CD14-positive monocyte (primary cell): ENCODE measurements around the gene PPIF. TPM values are rescaled to one million over a fixed set of nuclear protein-coding genes. Genes with fewer than 3 reads are reported as not detected.

ENCODE experiments used
- DNase-seq, 3 donors: peaks; one replicate each; pipeline ENCODE4 v3.0.0-alpha.2; 2011 to 2022
- H2AFZ ChIP-seq: 2 replicates; pipeline ENCODE4 v1.6.0; 2012; ENCODE audit warnings: mild to moderate bottlenecking, low read depth, low read length, inconsistent platforms; ENCODE audit not compliant: insufficient read depth, poor library complexity, severe bottlenecking
- H3K27ac ChIP-seq, 2 donors: 1 replicate in 1 of 2; 2 replicates in 1 of 2; pipeline ENCODE4 v1.5.1; 2012 to 2013; ENCODE audit warnings: low read length in 2 of 2, control low read depth in 1 of 2, inconsistent platforms in 1 of 2, low read depth in 1 of 2, mild to moderate bottlenecking in 1 of 2
- H3K27me3 ChIP-seq, 2 donors: one replicate each; pipeline versions ENCODE4 v1.6.0 to v1.6.1; 2011 to 2013; ENCODE audit warnings: low read length in 2 of 2; ENCODE audit not compliant: control insufficient read depth in 2 of 2, insufficient read depth in 2 of 2
- H3K36me3 ChIP-seq, 2 donors: replicated peaks in 1 of 2; 1 replicate in 1 of 2; 2 replicates in 1 of 2; pipeline versions ENCODE4 v1.5.1 to v1.6.1; 2012 to 2013; ENCODE audit warnings: low read length in 2 of 2, control low read depth in 1 of 2, inconsistent platforms in 1 of 2, mild to moderate bottlenecking in 1 of 2; ENCODE audit not compliant: insufficient read depth in 2 of 2, control insufficient read depth in 1 of 2
- H3K4me1 ChIP-seq, 2 donors: 1 replicate in 1 of 2; 2 replicates in 1 of 2; pipeline versions ENCODE4 v1.5.1 to v1.6.1; 2012 to 2013; ENCODE audit warnings: low read length in 2 of 2, control low read depth in 1 of 2, inconsistent platforms in 1 of 2, mild to moderate bottlenecking in 1 of 2, moderate library complexity in 1 of 2; ENCODE audit not compliant: insufficient read depth in 2 of 2, control insufficient read depth in 1 of 2
- H3K4me2 ChIP-seq: replicated peaks from 2 replicates; pipeline ENCODE3; 2012; ENCODE audit warnings: low read length, moderate library complexity, mild to moderate bottlenecking; ENCODE audit not compliant: poor library complexity, severe bottlenecking; ENCODE audit errors: extremely low read depth
- H3K4me3 ChIP-seq, 3 experiments: fragments of 200-600 bp in 1 of 3; sonication (generic) in 1 of 3; replicated peaks in 1 of 3; 1 replicate in 2 of 3; 2 replicates in 1 of 3; pipeline ENCODE4 v1.5.1; 2011 to 2013; ENCODE audit warnings: low read length in 3 of 3, mild to moderate bottlenecking in 3 of 3, control low read depth in 2 of 3, low read depth in 2 of 3, inconsistent platforms in 1 of 3, moderate library complexity in 1 of 3
- H3K79me2 ChIP-seq: 2 replicates; pipeline ENCODE4 v1.6.0; 2012; ENCODE audit warnings: mild to moderate bottlenecking, control low read depth, inconsistent platforms, low read length, moderate library complexity; ENCODE audit not compliant: insufficient read depth
- H3K9ac ChIP-seq: 2 replicates; pipeline ENCODE4 v1.6.0; 2017; ENCODE audit warnings: low read length, mild to moderate bottlenecking; ENCODE audit not compliant: insufficient read depth, poor library complexity, severe bottlenecking
- H3K9me3 ChIP-seq, 2 donors: replicated peaks in 1 of 2; 1 replicate in 1 of 2; 2 replicates in 1 of 2; pipeline versions ENCODE4 v1.5.1 to v1.6.1; 2012 to 2013; ENCODE audit warnings: low read length in 2 of 2, control low read depth in 1 of 2; ENCODE audit not compliant: control insufficient read depth in 1 of 2, insufficient read depth in 1 of 2
- H4K20me1 ChIP-seq: 2 replicates; pipeline ENCODE4 v1.6.0; 2012; ENCODE audit warnings: mild to moderate bottlenecking, low read length, control low read depth, moderate library complexity; ENCODE audit not compliant: insufficient read depth
- H3K27ac Mint-ChIP-seq, 7 donors: one replicate each; pipeline ENCODE4 v1.8.0; 2020; ENCODE audit warnings: mild to moderate bottlenecking in 7 of 7, mixed read lengths in 7 of 7, moderate library complexity in 6 of 7, inconsistent platforms in 2 of 7
- H3K27me3 Mint-ChIP-seq, 3 donors: one replicate each; pipeline ENCODE4 v1.8.0; 2021 to 2022; ENCODE audit warnings: low read depth in 3 of 3, mild to moderate bottlenecking in 3 of 3, mixed read lengths in 3 of 3, moderate library complexity in 3 of 3, inconsistent platforms in 1 of 3
- H3K36me3 Mint-ChIP-seq, 2 donors: one replicate each; pipeline ENCODE4 v1.8.0; 2020; ENCODE audit warnings: mixed read lengths in 2 of 2, inconsistent platforms in 1 of 2, mild to moderate bottlenecking in 1 of 2
- H3K4me1 Mint-ChIP-seq: one replicate; pipeline ENCODE4 v1.8.0; 2020; ENCODE audit warnings: mild to moderate bottlenecking, mixed read lengths
- H3K4me3 Mint-ChIP-seq, 2 donors: one replicate each; pipeline ENCODE4 v1.8.0; 2020; ENCODE audit warnings: mild to moderate bottlenecking in 2 of 2, mixed read lengths in 2 of 2, moderate library complexity in 1 of 2
- H3K9me3 Mint-ChIP-seq, 7 donors: one replicate each; pipeline ENCODE4 v1.8.0; 2020 to 2022; ENCODE audit warnings: mixed read lengths in 7 of 7, mild to moderate bottlenecking in 6 of 7, moderate library complexity in 6 of 7, inconsistent platforms in 2 of 7
- CTCF ChIP-seq: fragments of 200-600 bp; IDR thresholded peaks from one replicate; pipeline ENCODE4 v1.8.0; 2022; ENCODE audit warnings: antibody characterized with exemption, mild to moderate bottlenecking
- WGBS: methylation state at CpG from one replicate; pipeline ENCODE4 v1.1.5; 2013; ENCODE audit warnings: missing lambda C conversion rate; ENCODE audit not compliant: insufficient coverage; 5-methylcytosine and 5-hydroxymethylcytosine counted together
- intact Hi-C, 2 donors: fragments of 100-400 bp; cut with micrococcal nuclease; formaldehyde crosslinking; loops; one replicate each; pipeline versions ENCODE4 v1.15.0 to v1.15.1; 2023
- polyA plus RNA-seq, 3 donors: library from polyadenylated mRNA; depleted of rRNA in 1 of 3; unstranded in 2 of 3; stranded (reverse) in 1 of 3; fragments of 300-500 nt in 2 of 3; fragments of >200 nt in 1 of 3; fragmentation: Illumina TruSeq in 2 of 3; gene quantifications; 1 replicate in 2 of 3; 2 replicates in 1 of 3; pipeline ENCODE4 v1.2.3, GENCODE V29; 2012 to 2021

The PPIF gene
- polyA plus RNA-seq, 3 donors: 36.6 to 1,064 (median 52.3) TPM

GRCh38 chr10:79320820-79321493 lies 26.3 kb upstream of the PPIF start:
- 39% methylated on average over 3 of the region's 7 CpGs for WGBS
- no peaks in the 10 kb centered on the region for H3K9me3 ChIP-seq
- peak; percentile 96 to 100 (median 99) for DNase-seq
- H3K27ac ChIP-seq: peak overlapping the region; percentile 75 to 93
- Mint-ChIP-seq H3K4me1 (peaks cover 79% of the 10 kb centered on the region), H3K27me3 (peaks cover 16 to 36% (median 24%) of the 10 kb centered on the region in 3 donors), H3K27ac (peak overlapping the region; percentile 96 to 99 (median 98)), H3K9me3 (peaks cover 0 to 7% (median 5%) of the 10 kb centered on the region in 7 donors), H3K36me3 (peaks cover 17 to 26% of the 10 kb centered on the region in 2 donors), H3K4me3 (peak overlapping the region in 1 of 2 donors; percentile 56)
- H3K79me2 ChIP-seq: no peaks in the 10 kb centered on the region
- peaks cover under 1% of the 10 kb centered on the region in 2 donors for H3K36me3 ChIP-seq
- peaks cover 10% of the 10 kb centered on the region for H4K20me1 ChIP-seq
- no peak overlapping the region for H2AFZ ChIP-seq
- peaks cover 77 to 84% of the 10 kb centered on the region in 2 donors for H3K4me1 ChIP-seq
- peaks cover 0 to 12% of the 10 kb centered on the region in 2 donors for H3K27me3 ChIP-seq
- intact Hi-C loops: loop anchor here in 1 of 2 donors (1.0 kb wide), 1 partner anchor 27 kb away; no protein-coding TSS in a partner anchor
- H3K9ac ChIP-seq: peak overlapping the region; percentile 43
- H3K4me2 ChIP-seq: no peak overlapping the region
- no peak overlapping the region for H3K4me3 ChIP-seq
- TF ChIP-seq CTCF: no peak

GRCh38 chr10:79321494-79321882 lies 25.8 kb upstream of the PPIF start:
- WGBS: 71% methylated on average over 2 of the region's 2 CpGs
- Mint-ChIP-seq H3K4me1 (peaks cover 78% of the 10 kb centered on the region), H3K27ac (peak overlapping the region; percentile 96 to 99 (median 98)), H3K4me3 (peak overlapping the region in 1 of 2 donors; percentile 56), H3K36me3 (peaks cover 14 to 25% of the 10 kb centered on the region in 2 donors), H3K27me3 (peaks cover 16 to 34% (median 23%) of the 10 kb centered on the region in 3 donors), H3K9me3 (peaks cover 0 to 6% (median 5%) of the 10 kb centered on the region in 7 donors)
- peak overlapping the region; percentile 30 for H3K9ac ChIP-seq
- no peaks in the 10 kb centered on the region for H3K79me2 ChIP-seq
- no peaks in the 10 kb centered on the region for H3K36me3 ChIP-seq
- H3K27me3 ChIP-seq: peaks cover 0 to 12% of the 10 kb centered on the region in 2 donors
- no peak overlapping the region for H3K4me2 ChIP-seq
- H4K20me1 ChIP-seq: peaks cover 8% of the 10 kb centered on the region
- TF ChIP-seq CTCF: no peak
- peak overlapping the region in 1 of 3 experiments; percentile 6 for H3K4me3 ChIP-seq
- H2AFZ ChIP-seq: no peak overlapping the region
- intact Hi-C loops: loop anchor here in 1 of 2 donors (1.0 kb wide), 1 partner anchor 27 kb away; no protein-coding TSS in a partner anchor
- H3K27ac ChIP-seq: peak overlapping the region; percentile 75 to 93
- no peaks in the 10 kb centered on the region for H3K9me3 ChIP-seq
- peaks cover 76 to 81% of the 10 kb centered on the region in 2 donors for H3K4me1 ChIP-seq
- peak in 1 of 3 donors; percentile 25 for DNase-seq
